IMR-90 (cell line): Measurements from ENCODE around the gene FANCD2. TPM values are rescaled to one million over a fixed set of nuclear protein-coding genes. Genes with fewer than 3 reads are reported as not detected.

Source experiments
- ATAC-seq: fragments of 200-7000 bp; cut with Tn5 transposase; 2 replicates; pipeline ENCODE4 v1.9.1; 2020; ENCODE audit warnings: low read depth, mild to moderate bottlenecking, moderate library complexity
- BruUV-seq: library from RNA; stranded (reverse); fragments of 400-500 nt; replicated peaks from 2 replicates; lab custom pipeline; 2021; lab: Mats Ljungman, UMichigan
- CTCF ChIA-PET: fragments of 300-600 bp; formaldehyde crosslinking; extraction: SDS; loops from one replicate; lab custom pipeline; 2021; ENCODE audit warnings: antibody characterized with exemption; lab: Yijun Ruan, JAX
- POLR2A ChIA-PET: fragments of 300-600 bp; sonication (Branson Sonifier 250); formaldehyde crosslinking; loops from one replicate; lab custom pipeline; 2022; ENCODE audit warnings: antibody characterized with exemption; ENCODE audit not compliant: unreplicated experiment; lab: Charles Lee
- DNase-seq: peaks from one replicate; pipeline ENCODE4 v3.0.0; 2013
- H2AFZ ChIP-seq: replicated peaks from 2 replicates; pipeline ENCODE3; 2013; ENCODE audit warnings: low read length, mild to moderate bottlenecking; ENCODE audit not compliant: poor library complexity
- H2AK5ac ChIP-seq: 2 replicates; pipeline ENCODE4 v1.6.1; 2013; ENCODE audit warnings: low read depth, low read length, inconsistent platforms
- H2AK9ac ChIP-seq: replicated peaks from 2 replicates; pipeline ENCODE3; 2013; ENCODE audit warnings: mild to moderate bottlenecking, low read depth, low read length, moderate library complexity; ENCODE audit not compliant: poor library complexity
- H2BK120ac ChIP-seq: 2 replicates; pipeline ENCODE4 v1.6.1; 2013; ENCODE audit warnings: low read depth, low read length, inconsistent platforms
- H2BK15ac ChIP-seq: 3 replicates; pipeline ENCODE4 v1.6.1; 2013; ENCODE audit warnings: low read depth, low read length, inconsistent platforms
- H2BK20ac ChIP-seq: 2 replicates; pipeline ENCODE4 v1.6.1; 2013; ENCODE audit warnings: low read depth, mild to moderate bottlenecking, inconsistent platforms, low read length, moderate library complexity
- H2BK5ac ChIP-seq: 2 replicates; pipeline ENCODE4 v1.6.1; 2013; ENCODE audit warnings: mild to moderate bottlenecking, low read depth, low read length, inconsistent platforms; ENCODE audit not compliant: poor library complexity, severe bottlenecking
- H3K14ac ChIP-seq: replicated peaks from 2 replicates; pipeline ENCODE4 v1.6.1; 2013; ENCODE audit warnings: low read depth, low read length, inconsistent platforms
- H3K18ac ChIP-seq: 2 replicates; pipeline ENCODE4 v1.6.1; 2013; ENCODE audit warnings: low read depth, low read length, control low read depth
- H3K23ac ChIP-seq: 2 replicates; pipeline ENCODE4 v1.6.1; 2013; ENCODE audit warnings: low read depth, low read length, inconsistent platforms
- H3K27ac ChIP-seq: 2 replicates; pipeline ENCODE4 v1.5.1; 2013; ENCODE audit warnings: mild to moderate bottlenecking, control low read depth, low read length; ENCODE audit not compliant: insufficient read depth
- H3K27me3 ChIP-seq: 2 replicates; pipeline ENCODE4 v1.6.1; 2013; ENCODE audit warnings: low read length; ENCODE audit not compliant: control insufficient read depth, insufficient read depth
- H3K36me3 ChIP-seq: 2 replicates; pipeline ENCODE4 v1.6.1; 2013; ENCODE audit warnings: low read length, mixed read lengths; ENCODE audit not compliant: control insufficient read depth, insufficient read depth
- H3K4ac ChIP-seq: 2 replicates; pipeline ENCODE4 v1.6.1; 2013; ENCODE audit warnings: low read depth, low read length, inconsistent platforms
- H3K4me1 ChIP-seq: 2 replicates; pipeline ENCODE4 v1.6.1; 2013; ENCODE audit warnings: low read length, mixed read lengths; ENCODE audit not compliant: control insufficient read depth, insufficient read depth
- H3K4me2 ChIP-seq: 2 replicates; pipeline ENCODE4 v1.6.1; 2013; ENCODE audit warnings: low read depth, mild to moderate bottlenecking, control low read depth, low read length, moderate library complexity
- H3K4me3 ChIP-seq: 2 replicates; pipeline ENCODE4 v1.5.1; 2013; ENCODE audit warnings: low read depth, mild to moderate bottlenecking, control low read depth, low read length, moderate library complexity; ENCODE audit not compliant: insufficient read depth
- H3K56ac ChIP-seq: 2 replicates; pipeline ENCODE4 v1.6.1; 2013; ENCODE audit warnings: low read length, inconsistent platforms; ENCODE audit not compliant: insufficient read depth; ENCODE audit errors: extremely low read depth
- H3K79me1 ChIP-seq, 2 experiments: 2 replicates each; pipeline ENCODE4 v1.6.1; 2013; ENCODE audit warnings: low read length in 2 of 2, inconsistent platforms in 1 of 2, low read depth in 1 of 2
- H3K9ac ChIP-seq: 2 replicates; pipeline ENCODE4 v1.6.1; 2013; ENCODE audit warnings: low read depth, low read length, control low read depth
- H3K9me1 ChIP-seq: 2 replicates; pipeline ENCODE4 v1.6.1; 2013; ENCODE audit warnings: low read length, inconsistent platforms; ENCODE audit not compliant: insufficient read depth
- H3K9me3 ChIP-seq: 2 replicates; pipeline ENCODE4 v1.6.1; 2013; ENCODE audit warnings: low read length; ENCODE audit not compliant: control insufficient read depth, insufficient read depth
- H4K20me1 ChIP-seq: 2 replicates; pipeline ENCODE4 v1.6.1; 2013; ENCODE audit warnings: low read length, inconsistent platforms; ENCODE audit not compliant: insufficient read depth
- H4K5ac ChIP-seq: 2 replicates; pipeline ENCODE4 v1.6.1; 2013; ENCODE audit warnings: mild to moderate bottlenecking, low read depth, low read length, control low read depth
- H4K8ac ChIP-seq, 2 experiments: 2 replicates each; pipeline ENCODE4 v1.6.1; 2013; ENCODE audit warnings: low read depth in 2 of 2, low read length in 2 of 2, control low read depth in 1 of 2, inconsistent platforms in 1 of 2
- H4K91ac ChIP-seq: 2 replicates; pipeline ENCODE4 v1.6.1; 2013; ENCODE audit warnings: low read depth, low read length, inconsistent platforms; ENCODE audit not compliant: insufficient read depth
- BHLHE40 ChIP-seq: fragments of 150-350 bp; IDR thresholded peaks from 2 replicates; pipeline ENCODE4 v1.6.1; 2016; ENCODE audit warnings: mild to moderate bottlenecking, low read depth, low read length
- CEBPB ChIP-seq: IDR thresholded peaks from 2 replicates; pipeline ENCODE4 v1.6.1; 2012; ENCODE audit warnings: low read depth, low read length, improper control_type of control experiment
- CHD1 ChIP-seq: IDR thresholded peaks from 2 replicates; pipeline ENCODE4 v1.6.1; 2012; ENCODE audit warnings: low read depth, low read length, improper control_type of control experiment
- FOS ChIP-seq: fragments of 150-350 bp; IDR thresholded peaks from 2 replicates; pipeline ENCODE4 v1.6.1; 2016; ENCODE audit warnings: low read depth, low read length
- MAFK ChIP-seq: IDR thresholded peaks from 2 replicates; pipeline ENCODE4 v1.6.1; 2012; ENCODE audit warnings: low read depth, low read length, improper control_type of control experiment
- MAZ ChIP-seq: IDR thresholded peaks from 2 replicates; pipeline ENCODE4 v1.6.1; 2012; ENCODE audit warnings: low read depth, mild to moderate bottlenecking, low read length, improper control_type of control experiment, moderate library complexity, borderline replicate concordance
- MXI1 ChIP-seq: IDR thresholded peaks from 2 replicates; pipeline ENCODE4 v1.6.1; 2012; ENCODE audit warnings: low read depth, mild to moderate bottlenecking, low read length, moderate library complexity, borderline replicate concordance
- NFE2L2 ChIP-seq: fragments of 150-350 bp; IDR thresholded peaks from 2 replicates; pipeline ENCODE4 v1.6.1; 2016; ENCODE audit warnings: low read depth, mild to moderate bottlenecking, low read length
- POLR2A ChIP-seq: IDR thresholded peaks from 2 replicates; pipeline ENCODE4 v1.6.1; 2012; ENCODE audit warnings: mild to moderate bottlenecking, low read depth, low read length
- RAD21 ChIP-seq: IDR thresholded peaks from 2 replicates; pipeline ENCODE4 v1.6.1; 2012; ENCODE audit warnings: low read length, improper control_type of control experiment
- RCOR1 ChIP-seq: IDR thresholded peaks from 2 replicates; pipeline ENCODE4 v1.6.1; 2012; ENCODE audit warnings: mild to moderate bottlenecking, low read length, improper control_type of control experiment; ENCODE audit not compliant: insufficient replicate concordance
- RFX5 ChIP-seq: IDR thresholded peaks from 2 replicates; pipeline ENCODE4 v1.8.0; 2012; ENCODE audit warnings: low read depth, mild to moderate bottlenecking, low read length, moderate library complexity
- whole genome bisulfite sequencing, 2 experiments: methylation state at CpG; one replicate each; pipeline versions ENCODE4 v1.1.5 to v1.1.7; 2013; ENCODE audit warnings: missing lambda C conversion rate in 2 of 2; ENCODE audit not compliant: insufficient read length in 1 of 2; ENCODE audit errors: extremely low coverage in 2 of 2; 5-methylcytosine and 5-hydroxymethylcytosine counted together
- dilution Hi-C: fragments of 300-500 bp; cut with HindIII; formaldehyde crosslinking; loops from one replicate; pipeline ENCODE4 v1.14.3; 2018; ENCODE audit warnings: low sequenced_read_pairs; ENCODE audit not compliant: unreplicated experiment
- in situ Hi-C: fragments of 300-500 bp; cut with MboI; formaldehyde crosslinking; loops from 3 replicates; pipeline ENCODE4 v1.14.3; 2019; ENCODE audit warnings: low sequenced_read_pairs, inconsistent platforms, mixed read lengths
- intact Hi-C: fragments of 100-400 bp; cut with micrococcal nuclease; formaldehyde crosslinking; loops from 2 replicates; pipeline ENCODE4 v1.10.0; 2022
- polyA plus RNA-seq, 3 experiments: library from polyadenylated mRNA; depleted of rRNA; stranded (reverse); fragments of >200 nt; gene quantifications; 2 replicates each; pipeline ENCODE4 v1.2.3, GENCODE V29; 2012; ENCODE audit warnings: low replicate concordance in 1 of 3
- total RNA-seq: library from RNA; depleted of rRNA; stranded (reverse); fragments of >200 nt; gene quantifications from 2 replicates; pipeline ENCODE4 v1.2.3, GENCODE V29; 2012
- TF ChIP-seq, protein P1 (sequence below): conservative IDR thresholded peaks from 2 replicates; pipeline ENCODE4 v1.5.1; 2012; ENCODE audit warnings: mild to moderate bottlenecking, low read depth, low read length, improper control_type of control experiment

Gene FANCD2
- total and polyA plus RNA-seq, 2 of the 4 experiments (the other 2 are of a cell fraction) = 8.9 to 19.7 TPM

DNA sequence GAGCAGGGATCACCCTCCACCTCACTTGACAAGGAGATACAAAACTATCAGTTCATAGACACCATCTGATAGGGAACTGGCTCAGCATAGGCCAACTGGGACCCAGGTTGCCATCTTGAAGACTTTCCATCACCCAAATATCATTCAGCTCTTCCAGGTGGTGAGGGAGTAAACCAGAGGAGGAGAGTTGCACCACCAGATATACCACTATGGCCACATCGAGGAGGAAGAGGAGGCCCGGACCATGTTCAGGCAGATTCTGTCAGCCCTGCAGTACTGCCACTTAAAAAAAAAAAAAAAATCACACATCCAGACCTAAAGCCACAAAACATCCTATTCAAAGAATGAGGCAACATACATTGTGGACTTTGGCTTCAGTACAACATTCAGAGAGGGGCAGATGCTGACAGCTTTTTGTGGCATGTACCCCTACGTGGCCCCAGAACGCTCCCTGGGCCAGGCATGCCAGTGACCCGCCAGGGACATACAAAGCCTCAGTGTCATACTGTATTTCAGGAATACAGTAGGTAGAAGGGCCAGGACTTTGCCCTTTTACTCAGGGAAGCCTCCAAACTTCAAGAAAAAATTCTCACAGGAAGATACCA, 21.2 kb upstream of the FANCD2 start:
- no peak overlapping the region for H2AK9ac ChIP-seq
- H3K9ac ChIP-seq = no peak overlapping the region
- H2BK120ac ChIP-seq = no peak overlapping the region
- H2BK5ac ChIP-seq = no peak overlapping the region
- H3K4me3 ChIP-seq = no peak overlapping the region
- H3K18ac ChIP-seq = no peak overlapping the region
- no peaks in the 10 kb centered on the region for H4K20me1 ChIP-seq
- no peaks in the 10 kb centered on the region for H3K9me3 ChIP-seq
- no peak overlapping the region for H4K5ac ChIP-seq
- H3K27me3 ChIP-seq = no peaks in the 10 kb centered on the region
- intact Hi-C loops = no loop called here
- H3K27ac ChIP-seq = no peak overlapping the region
- in situ Hi-C loops = no loop called here
- H4K8ac ChIP-seq = no peak overlapping the region
- no peak overlapping the region for H2BK15ac ChIP-seq
- H3K23ac ChIP-seq = no peak overlapping the region
- ChIA-PET CTCF (no interaction called here), POLR2A (no interaction called here)
- DNase-seq = no peak
- no peak overlapping the region for H3K4me2 ChIP-seq
- no peak overlapping the region for H3K14ac ChIP-seq
- H3K36me3 ChIP-seq = peaks cover 2% of the 10 kb centered on the region; the same call in 1 of the 2 replicates
- no peak overlapping the region for H2AK5ac ChIP-seq
- H3K4me1 ChIP-seq = peaks cover 6% of the 10 kb centered on the region
- no peak for ATAC-seq
- no CpG with 5 or more reads among the region's 5 CpGs for WGBS, 2 experiments
- H4K91ac ChIP-seq = no peak overlapping the region
- TF ChIP-seq CHD1 = no peak
- TF ChIP-seq, protein P1, sequence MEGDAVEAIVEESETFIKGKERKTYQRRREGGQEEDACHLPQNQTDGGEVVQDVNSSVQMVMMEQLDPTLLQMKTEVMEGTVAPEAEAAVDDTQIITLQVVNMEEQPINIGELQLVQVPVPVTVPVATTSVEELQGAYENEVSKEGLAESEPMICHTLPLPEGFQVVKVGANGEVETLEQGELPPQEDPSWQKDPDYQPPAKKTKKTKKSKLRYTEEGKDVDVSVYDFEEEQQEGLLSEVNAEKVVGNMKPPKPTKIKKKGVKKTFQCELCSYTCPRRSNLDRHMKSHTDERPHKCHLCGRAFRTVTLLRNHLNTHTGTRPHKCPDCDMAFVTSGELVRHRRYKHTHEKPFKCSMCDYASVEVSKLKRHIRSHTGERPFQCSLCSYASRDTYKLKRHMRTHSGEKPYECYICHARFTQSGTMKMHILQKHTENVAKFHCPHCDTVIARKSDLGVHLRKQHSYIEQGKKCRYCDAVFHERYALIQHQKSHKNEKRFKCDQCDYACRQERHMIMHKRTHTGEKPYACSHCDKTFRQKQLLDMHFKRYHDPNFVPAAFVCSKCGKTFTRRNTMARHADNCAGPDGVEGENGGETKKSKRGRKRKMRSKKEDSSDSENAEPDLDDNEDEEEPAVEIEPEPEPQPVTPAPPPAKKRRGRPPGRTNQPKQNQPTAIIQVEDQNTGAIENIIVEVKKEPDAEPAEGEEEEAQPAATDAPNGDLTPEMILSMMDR = no peak
- TF ChIP-seq RFX5 = no peak
- TF ChIP-seq MAZ = no peak
- TF ChIP-seq NFE2L2 = no peak
- no peak for TF ChIP-seq RCOR1
- TF ChIP-seq BHLHE40 = no peak
- no peak for TF ChIP-seq MXI1
- TF ChIP-seq FOS = no peak
- no peak for TF ChIP-seq POLR2A
- TF ChIP-seq MAFK = no peak
- no peak for TF ChIP-seq RAD21
- no peak for TF ChIP-seq CEBPB
- no peak overlapping the region for H3K56ac ChIP-seq
- H2BK20ac ChIP-seq = no peak overlapping the region
- H3K79me1 ChIP-seq = peaks cover 5 to 10% of the 10 kb centered on the region in 2 experiments; a peak in 3 of 4 replicates
- H2AFZ ChIP-seq = no peak overlapping the region
- dilution Hi-C loops = no loop called here
- no peak overlapping the region for H3K4ac ChIP-seq
- H3K9me1 ChIP-seq = peaks cover 6% of the 10 kb centered on the region; the same call in 1 of the 2 replicates
- no TSS peak for BruUV-seq
